ENCODE results near the gene ZSWIM6. TPM values are rescaled to one million over a fixed set of nuclear protein-coding genes. Genes with fewer than 3 reads are reported as not detected.

ZSWIM6 gene
- total and polyA plus RNA-seq, 11 donors: 1.9 to 14.9 (median 6.3) TPM

GRCh38 chr5:61498121-61498520 lies 166.1 kb downstream of the ZSWIM6 start:
- no peak for ATAC-seq
- intact Hi-C loops (cut with DNase I): no loop called here
- Histone ChIP-seq H3K36me3 (peaks cover 0 to 15% (median 6%) of the 10 kb centered on the region in 9 donors), H3K9me3 (no peaks in the 10 kb centered on the region), H3K27ac (no peak overlapping the region), H3K4me3 (no peak overlapping the region), H3K27me3 (no peaks in the 10 kb centered on the region), H3K4me1 (peaks cover 0 to 16% (median 2%) of the 10 kb centered on the region in 12 donors)
- WGBS, 4 donors: 85 to 94% (median 93%) methylated on average over 5 of the region's 5 CpGs
- no peak for DNase-seq
- TF ChIP-seq POLR2A (IDR thresholded peaks at IDR 0.05) (no peak), CTCF (IDR thresholded peaks at IDR 0.05) (no peak)

- Histone ChIP-seq H3K9me3 (no peaks in the 10 kb centered on the region), H3K27me3 (no peaks in the 10 kb centered on the region), H3K27ac (no peak overlapping the region), H3K36me3 (no peaks in the 10 kb centered on the region), H3K4me1 (peaks cover 0 to 10% (median 0%) of the 10 kb centered on the region in 12 donors), H3K4me3 (no peak overlapping the region)
- TF ChIP-seq CTCF (IDR thresholded peaks at IDR 0.05) (no peak), POLR2A (IDR thresholded peaks at IDR 0.05) (no peak)
- DNase-seq (no peak), ATAC-seq (no peak)
- intact Hi-C loops (cut with DNase I): no loop called here
- WGBS, 4 donors: 80 to 86% (median 82%) methylated on average over 3 of the region's 3 CpGs
Observed at GRCh38 chr5:61501971-61502370, 169.9 kb downstream of the ZSWIM6 start.

- Histone ChIP-seq H3K36me3 (no peaks in the 10 kb centered on the region), H3K9me3 (no peaks in the 10 kb centered on the region), H3K4me1 (peaks cover 0 to 4% (median 0%) of the 10 kb centered on the region in 12 donors), H3K27me3 (no peaks in the 10 kb centered on the region), H3K4me3 (no peak overlapping the region), H3K27ac (no peak overlapping the region)
- no peak for DNase-seq
- 49 to 100% (median 91%) methylated on average over 1 of the region's 1 CpG for WGBS, 4 donors
- no peak for ATAC-seq
- TF ChIP-seq POLR2A (IDR thresholded peaks at IDR 0.05) (no peak), CTCF (IDR thresholded peaks at IDR 0.05) (no peak)
- intact Hi-C loops (cut with DNase I): no loop called here
Observed at GRCh38 chr5:61504143-61504770, 172.2 kb downstream of the ZSWIM6 start.

GRCh38 chr5:61505281-61505680 lies 173.2 kb downstream of the ZSWIM6 start:
- intact Hi-C loops (cut with DNase I): no loop called here
- no peaks in the 10 kb centered on the region for H3K36me3 ChIP-seq
- H3K4me3 ChIP-seq: no peak overlapping the region
- H3K27me3 ChIP-seq: no peaks in the 10 kb centered on the region
- ATAC-seq: no peak
- H3K9me3 ChIP-seq: no peaks in the 10 kb centered on the region
- H3K27ac ChIP-seq: no peak overlapping the region
- no peak for TF ChIP-seq CTCF (IDR thresholded peaks at IDR 0.05)
- no peak for TF ChIP-seq POLR2A (IDR thresholded peaks at IDR 0.05)
- no peak for DNase-seq
- H3K4me1 ChIP-seq: peaks cover 0 to 4% (median 0%) of the 10 kb centered on the region in 12 donors

Measured in heart left ventricle (tissue), 16 donors.